Subcutaneous adipose tissue (tissue), 4 donors: ENCODE data around the gene AK2. TPM values are rescaled to one million over a fixed set of nuclear protein-coding genes. Genes with fewer than 3 reads are reported as not detected.

Source experiments
- CTCF ChIP-seq: fragments of 450-650 bp; IDR thresholded peaks from one replicate; pipeline ENCODE4 v1.5.1; 2016; ENCODE audit warnings: low read depth, mild to moderate bottlenecking, control low read depth, antibody characterized with exemption, moderate library complexity
- total RNA-seq, 4 donors: library from RNA; depleted of rRNA; stranded (reverse); fragments of >200 nt; gene quantifications; one replicate each; pipeline ENCODE4 v1.1.0, GENCODE V29; 2016

Gene AK2
- total RNA-seq, 4 donors from 2014 or later, result 101 to 251 (median 194) TPM

DNA sequence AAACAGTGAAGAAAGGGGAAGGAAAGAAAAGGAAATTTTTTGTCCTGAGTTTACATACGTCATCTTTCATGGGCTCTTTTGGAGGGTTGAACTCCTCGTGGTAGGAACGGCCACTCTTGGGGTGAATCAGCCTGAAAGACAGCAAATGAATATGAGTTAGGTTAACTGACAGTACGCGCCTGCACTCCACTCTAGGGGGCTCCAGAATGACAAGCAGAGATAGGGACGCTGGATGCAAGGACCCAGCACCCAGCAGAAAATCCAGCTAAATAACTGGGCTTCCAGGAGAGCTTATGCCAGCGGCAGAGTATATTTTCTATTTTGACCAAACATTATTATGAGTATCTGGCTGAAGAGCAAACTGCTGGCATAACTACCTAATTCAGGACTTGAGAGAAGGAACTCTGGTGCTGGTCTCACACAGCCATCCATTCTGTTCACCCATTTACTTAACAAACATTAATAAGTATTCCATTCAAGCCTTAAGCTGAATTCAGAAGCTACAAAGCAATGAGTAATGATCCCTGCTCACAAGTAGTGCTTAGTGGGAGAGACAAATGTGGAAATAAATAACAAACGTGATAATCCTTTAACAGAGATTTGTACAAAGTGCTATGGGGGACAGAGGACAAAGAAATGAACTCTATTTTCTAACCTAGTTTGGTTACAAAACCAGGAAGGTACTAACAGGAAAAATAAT is 22.1 kb downstream of the AK2 start:
- TF ChIP-seq CTCF, result no peak

DNA sequence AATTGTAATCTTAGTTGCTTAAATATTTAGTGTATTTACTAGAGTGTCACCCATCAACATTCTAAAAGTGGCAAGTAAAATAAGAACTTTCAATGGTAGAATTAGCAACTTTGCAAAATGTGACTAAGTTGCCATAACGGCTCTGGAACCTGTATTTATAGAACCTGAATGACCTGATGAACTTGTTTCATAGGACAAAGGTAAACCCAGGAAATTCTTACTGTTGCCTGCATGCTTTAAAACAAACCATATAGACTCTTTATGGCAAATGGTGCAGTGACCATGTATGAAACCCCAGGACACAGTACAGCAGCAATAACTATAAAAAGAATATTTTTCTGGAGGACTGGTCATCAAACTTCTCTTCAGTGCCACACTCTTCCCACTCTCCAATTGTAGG is 22.9 kb downstream of the AK2 start:
- no peak for TF ChIP-seq CTCF

DNA sequence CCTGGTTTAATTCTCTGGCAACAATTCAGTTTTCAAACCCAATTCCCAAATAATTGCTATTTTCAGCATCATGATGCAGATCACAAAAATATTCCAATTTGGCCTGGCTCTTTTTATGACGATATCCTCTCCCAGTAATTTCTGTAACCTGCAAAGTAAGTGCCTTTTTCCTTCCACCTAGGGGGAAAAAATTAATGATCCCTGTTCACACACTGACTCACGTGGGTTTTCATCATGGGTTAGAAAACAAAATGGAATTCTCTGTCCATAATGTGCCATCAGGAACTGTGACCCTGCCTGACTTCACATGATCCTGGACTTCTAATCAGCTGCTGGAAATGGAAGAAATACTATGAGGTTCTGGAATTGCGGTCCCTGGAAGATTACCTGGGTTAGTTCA is 24.5 kb downstream of the AK2 start:
- no peak for TF ChIP-seq CTCF

GRCh38 chr1:33010932-33011731 is 25.6 kb downstream of the AK2 start:
- no peak for TF ChIP-seq CTCF

DNA sequence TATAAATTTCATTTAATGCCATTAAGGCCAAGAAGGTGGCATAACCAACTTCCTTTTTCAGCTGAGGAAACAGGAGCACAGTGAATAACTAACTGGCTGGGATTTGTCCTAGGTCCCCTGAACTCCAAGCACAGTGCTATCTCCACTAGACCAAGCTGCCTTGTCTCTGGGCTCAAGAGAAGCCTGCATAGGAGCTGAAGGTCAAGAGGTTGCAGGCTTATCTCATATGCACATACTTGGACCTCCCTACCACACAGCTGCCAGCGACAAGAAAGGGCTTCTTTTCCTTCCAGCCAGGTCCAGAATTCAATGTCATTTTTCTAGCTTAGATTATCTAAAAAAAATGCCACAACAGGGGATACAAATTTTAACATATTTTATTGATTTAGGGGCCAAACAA is 27.1 kb downstream of the AK2 start:
- no peak for TF ChIP-seq CTCF

- TF ChIP-seq CTCF, result no peak
Measured at GRCh38 chr1:33008051-33008914, 28.4 kb downstream of the AK2 start.
